GM15510 (cell line): ENCODE results near the gene MGMT.

ENCODE experiments used
- POLR2A ChIP-seq: IDR thresholded peaks from 3 replicates; pipeline ENCODE4 v1.6.1; 2011; ENCODE audit warnings: borderline replicate concordance; ENCODE audit not compliant: insufficient read length; ENCODE audit errors: extremely low read depth

The MGMT gene

DNA sequence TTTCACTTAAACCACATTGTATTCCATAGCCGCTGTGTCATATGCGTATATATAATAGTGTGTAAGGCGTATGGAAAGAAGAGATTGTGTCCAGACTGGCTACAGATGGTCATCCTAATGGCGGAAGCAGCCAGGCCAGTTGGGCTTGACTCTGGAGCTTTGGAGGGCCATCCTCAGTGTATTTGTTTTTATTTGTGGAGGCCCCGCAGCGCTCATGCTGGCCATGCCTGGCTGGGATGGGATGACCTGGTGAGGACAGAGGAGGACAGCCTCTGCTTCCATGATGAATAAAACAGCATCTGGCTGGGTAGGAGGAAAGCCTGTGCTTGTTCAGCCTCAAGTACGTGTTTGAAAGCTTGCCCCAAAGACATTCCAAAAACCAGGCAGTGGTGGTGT lies 276.7 kb downstream of the MGMT start:
- TF ChIP-seq POLR2A, result no peak

DNA sequence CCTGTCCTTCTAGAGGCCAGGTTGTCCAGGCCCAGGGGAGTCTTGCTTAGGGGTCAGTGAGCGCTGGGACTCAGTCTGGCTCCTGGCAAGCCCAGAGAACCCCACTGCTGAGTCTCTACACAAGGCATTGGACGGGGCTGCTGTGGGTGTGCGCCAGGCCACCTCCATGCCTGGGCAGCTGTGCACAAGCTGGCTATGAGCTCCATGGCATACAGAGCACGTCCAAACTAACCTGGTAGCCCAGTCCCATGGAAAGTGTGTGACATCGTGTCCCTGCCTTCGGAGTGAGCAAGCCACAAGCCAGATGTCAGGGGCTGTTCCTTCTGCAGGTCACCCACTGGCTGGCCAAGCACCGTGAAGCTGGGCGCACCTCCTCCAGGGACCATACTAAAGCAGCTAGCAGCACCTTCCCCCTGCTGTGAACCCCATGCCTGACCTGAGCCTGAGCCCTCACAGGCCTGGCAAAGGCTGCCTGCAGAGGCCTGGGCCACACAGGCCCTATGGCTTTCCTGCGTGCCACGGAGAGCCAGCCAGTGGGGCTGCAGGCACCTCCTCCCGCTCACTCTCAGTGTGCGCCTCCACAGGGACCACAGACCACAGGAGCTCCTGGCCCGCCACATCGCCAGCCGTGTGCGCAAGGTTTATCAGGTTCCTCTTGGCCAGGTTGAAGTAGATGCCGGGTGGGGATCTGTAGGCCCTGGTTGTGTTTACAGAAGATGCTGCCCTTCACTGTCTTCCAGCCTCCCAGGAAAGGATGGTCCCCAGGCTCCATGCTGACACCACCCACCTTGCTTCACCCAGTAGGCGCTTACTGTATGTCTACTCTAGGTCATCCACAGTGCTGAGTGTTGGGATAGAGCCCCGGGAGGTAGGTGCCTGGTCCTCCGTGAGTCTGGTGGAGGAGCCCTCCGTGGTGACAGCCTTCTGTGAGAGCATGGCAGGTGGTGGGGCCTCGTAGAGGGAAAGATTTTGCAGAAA lies 277.4 kb downstream of the MGMT start:
- TF ChIP-seq POLR2A, result no peak

DNA sequence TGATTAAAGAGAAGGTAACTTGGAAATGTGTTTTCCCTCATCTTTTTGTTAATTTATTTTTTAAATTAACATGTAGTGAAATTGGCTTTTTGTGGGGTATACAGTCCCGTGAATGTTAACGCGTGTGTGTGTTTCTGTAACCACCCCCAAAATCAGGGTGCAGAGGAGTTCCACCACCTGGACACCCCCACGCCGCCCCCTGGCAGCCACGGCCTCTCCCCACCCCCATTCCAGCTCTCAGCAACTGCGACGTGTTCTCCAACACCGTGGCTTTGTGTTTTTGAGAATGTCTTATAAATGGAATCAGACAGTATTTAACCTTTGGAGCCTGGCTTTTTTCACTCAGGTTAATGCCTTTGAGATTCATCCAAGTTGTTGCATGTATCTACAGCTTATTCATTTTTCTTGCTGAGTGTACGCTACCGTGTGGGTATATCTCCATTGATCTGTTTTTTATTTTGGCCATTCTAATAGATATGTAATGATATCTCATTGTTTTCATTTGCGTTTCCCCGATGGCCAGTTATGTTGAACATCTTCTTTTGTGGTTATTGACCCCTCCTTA lies 278.2 kb downstream of the MGMT start:
- TF ChIP-seq POLR2A, result no peak

DNA sequence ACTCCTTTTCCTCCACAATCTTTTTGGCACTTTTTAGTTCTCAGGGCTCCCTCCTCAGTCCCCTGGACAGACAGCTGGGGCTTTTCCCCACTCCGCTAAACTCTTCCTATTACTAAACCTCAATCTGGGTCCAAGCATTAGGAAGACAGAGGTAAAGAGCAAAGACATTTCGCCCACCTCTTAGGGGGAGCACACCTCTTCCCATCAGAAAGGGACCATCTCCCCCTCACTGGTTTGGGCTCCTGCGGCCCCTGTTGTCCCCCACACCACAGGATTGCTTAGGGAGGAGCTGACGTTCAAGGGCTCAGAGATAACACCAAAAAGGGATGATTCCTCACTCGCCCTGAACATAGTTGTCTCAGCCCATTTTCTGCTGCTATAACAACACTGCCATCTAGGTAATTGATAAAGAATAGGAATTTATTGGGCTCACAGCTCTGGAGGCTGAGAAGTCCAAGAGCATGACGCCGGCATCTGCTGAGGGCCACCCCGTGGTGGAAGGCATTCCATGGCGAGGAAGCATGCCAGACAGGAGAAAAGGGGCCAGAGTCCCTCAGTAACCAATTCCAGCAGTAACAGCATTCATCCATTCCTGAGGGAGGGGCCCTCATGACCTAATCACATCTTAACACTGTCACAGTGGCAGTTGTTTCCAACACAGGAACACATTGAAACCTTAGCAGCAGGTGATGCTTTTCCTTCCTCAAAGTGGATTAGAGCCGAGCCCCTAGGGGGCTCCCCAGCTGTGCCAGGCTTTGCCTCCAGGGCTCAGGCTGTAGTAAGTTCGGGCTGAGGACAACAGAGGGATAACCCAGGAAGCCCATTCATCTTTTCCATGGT lies 287.4 kb downstream of the MGMT start:
- TF ChIP-seq POLR2A, result no peak

DNA sequence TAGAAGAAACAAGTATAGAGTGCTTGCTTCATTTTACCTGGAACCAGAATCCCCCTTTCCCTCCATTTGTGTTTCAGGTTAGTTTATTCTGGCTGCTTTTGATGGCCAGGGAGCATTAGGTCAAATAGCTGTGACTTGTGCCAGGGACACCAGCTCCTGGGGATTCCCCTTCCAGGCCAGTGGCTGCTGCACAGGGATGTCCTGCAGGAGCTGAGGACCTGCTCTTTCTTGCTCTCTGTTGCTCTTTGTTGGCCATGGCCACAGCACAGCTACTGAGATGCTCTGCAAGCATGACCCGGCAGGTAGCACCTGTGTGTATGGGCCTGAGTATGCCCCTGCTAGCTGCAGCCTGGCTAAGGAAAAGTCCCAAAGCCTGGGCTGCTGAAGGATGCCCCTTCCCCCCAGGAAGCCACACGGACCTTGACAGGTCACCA lies 288.1 kb downstream of the MGMT start:
- TF ChIP-seq POLR2A, result no peak

DNA sequence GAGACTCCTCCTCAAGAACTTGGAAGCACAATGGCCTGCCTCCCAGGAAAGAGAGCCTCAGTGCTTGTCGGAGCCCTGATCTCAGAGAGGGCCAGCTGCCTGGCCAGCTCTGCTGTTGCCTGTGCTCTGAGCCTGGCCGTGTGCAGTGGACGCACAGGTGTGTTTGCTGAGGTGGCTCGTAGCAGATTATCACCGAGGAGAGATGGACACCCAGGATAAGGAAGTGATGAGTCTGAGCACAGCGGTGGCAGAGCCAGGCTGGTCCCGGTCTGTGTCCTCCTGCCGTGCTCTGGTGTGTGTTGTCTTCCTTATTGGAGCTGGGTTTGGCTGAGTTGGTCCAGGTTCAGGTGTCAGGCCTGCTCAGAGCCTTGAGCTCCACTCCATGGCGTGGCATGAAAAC lies 288.6 kb downstream of the MGMT start:
- no peak for TF ChIP-seq POLR2A

DNA sequence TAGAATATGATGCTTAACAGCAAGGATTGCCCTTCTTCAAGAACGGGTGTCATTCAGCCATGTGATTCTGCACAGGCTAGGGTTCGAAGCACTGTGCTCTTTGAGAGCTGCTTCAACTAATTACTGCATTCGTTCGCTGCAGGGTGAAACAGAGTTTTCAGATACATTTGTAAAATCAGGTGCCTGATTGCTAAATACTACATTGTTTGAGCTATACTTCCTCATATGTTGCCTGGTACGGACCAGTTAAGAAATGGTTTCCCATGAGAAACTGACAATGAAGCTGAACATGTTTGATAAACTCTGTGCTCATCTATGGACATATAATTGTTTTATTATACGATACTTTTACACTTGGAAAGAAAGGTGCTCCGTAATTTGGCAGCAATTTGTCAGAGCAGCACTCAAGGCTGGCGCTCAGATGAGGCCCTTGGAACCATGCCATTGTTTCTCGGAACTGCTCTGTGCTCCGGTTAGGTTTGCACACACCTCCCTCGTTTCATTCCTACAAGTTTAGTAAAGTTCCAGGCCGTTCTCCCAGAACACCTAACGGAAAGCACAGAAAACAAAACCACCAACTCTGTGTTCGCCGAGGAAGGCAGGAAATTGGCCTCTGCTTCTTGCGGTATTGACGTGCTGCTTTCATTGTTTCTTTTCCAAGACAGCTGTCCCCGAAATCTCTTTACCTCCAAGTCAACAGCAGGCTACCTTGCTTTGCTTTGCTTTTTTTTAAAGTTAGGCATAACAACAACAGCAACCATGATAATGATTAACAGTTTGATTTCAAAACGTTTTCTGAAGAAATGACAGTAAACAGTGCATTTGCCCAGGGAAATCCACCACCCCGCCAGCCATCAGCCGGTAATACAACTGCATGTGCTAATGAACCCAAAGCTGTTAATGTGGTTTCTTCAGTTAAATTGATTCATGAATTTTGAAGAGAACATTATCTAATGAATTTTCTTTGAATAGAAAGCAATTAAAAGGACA lies 290.2 kb downstream of the MGMT start:
- no peak for TF ChIP-seq POLR2A

DNA sequence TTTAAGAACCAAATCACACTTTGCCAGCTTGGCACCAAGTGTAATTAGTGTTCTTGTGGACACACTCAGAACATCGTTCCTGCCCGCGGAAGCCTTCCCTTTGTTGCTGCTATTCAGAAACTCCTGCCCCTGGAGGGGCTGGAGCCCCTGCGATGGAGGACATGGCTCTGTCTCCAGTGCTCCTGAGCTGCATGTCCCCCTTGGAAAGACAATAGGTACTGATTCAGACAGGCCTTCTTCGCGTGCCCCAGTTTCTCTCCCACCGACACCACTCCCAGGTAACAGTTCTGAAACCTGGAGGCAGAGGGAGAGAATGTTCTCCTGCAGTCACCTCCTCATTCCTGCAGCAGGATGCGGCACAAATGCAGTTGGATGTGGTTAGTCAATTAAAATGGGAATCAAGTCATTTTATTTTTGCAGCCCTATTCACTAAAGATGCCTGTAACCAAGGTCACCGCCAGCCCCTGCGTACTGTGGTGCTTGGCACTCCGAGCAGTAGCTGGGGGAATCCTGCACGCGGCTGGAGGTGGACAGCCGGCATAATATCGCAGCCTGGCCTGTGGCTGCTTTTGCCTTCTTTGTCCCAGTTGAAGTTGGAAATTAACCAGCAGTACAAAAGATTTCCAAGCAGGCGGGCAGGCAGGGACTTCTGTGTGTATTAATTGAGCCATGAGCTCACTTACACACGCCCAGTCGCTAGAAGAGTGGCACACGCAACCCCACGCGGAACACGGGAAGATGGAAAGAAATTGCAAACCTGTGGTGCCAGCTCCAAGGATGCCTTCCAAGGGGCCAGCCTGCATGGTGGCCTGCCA lies 291.4 kb downstream of the MGMT start:
- no peak for TF ChIP-seq POLR2A

DNA sequence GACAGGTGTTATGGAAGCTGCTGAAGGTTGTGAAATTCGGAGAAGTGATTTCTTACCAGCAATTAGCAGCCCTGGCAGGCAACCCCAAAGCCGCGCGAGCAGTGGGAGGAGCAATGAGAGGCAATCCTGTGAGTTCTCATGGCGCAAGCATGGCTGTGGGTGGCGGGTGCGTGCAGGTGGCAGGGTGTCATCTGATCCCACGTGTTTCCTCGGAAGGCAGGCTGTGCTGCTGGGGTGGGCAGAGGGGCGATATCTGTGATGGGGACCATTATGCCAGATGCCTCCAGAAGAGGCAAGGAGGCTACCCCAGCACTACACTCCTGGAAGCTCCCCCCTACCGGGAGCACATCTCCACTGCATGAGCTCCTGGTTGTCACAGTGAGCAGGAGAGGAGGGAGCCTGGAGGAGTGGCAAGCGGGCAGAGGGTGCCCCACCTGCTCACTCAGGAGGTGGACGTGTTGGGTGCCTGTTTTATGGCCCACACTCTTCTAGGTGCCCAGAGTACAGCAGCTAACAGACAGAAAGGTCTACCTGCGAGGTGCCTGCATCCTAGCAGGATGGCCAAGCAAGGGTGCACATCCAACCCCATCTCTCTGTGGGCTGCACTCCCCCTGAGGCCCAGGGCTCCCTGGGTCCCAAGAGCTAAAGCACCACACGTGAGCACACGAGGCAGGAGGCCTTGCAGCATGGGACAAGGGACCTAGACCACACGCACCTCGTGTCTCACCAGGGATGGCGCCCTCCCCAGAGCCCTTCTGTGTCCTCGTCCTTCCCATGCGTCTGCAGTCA lies 292.4 kb downstream of the MGMT start:
- TF ChIP-seq POLR2A, result no peak

DNA sequence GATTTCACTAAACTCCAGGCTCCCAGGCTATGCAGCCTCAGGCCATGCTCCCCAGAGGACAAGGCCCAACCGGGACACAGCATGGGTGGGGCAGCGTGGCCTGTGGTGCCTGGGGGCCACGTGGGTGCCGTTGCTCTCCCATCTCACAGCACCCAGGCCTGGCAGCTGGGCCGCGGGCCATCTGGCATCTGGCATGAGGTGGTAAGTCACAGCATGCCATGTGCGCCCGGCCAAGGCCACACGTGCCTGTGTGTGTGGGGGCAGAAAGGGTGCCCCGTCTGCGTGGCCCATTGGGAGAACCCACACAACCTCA lies 292.9 kb downstream of the MGMT start:
- no peak for TF ChIP-seq POLR2A

DNA sequence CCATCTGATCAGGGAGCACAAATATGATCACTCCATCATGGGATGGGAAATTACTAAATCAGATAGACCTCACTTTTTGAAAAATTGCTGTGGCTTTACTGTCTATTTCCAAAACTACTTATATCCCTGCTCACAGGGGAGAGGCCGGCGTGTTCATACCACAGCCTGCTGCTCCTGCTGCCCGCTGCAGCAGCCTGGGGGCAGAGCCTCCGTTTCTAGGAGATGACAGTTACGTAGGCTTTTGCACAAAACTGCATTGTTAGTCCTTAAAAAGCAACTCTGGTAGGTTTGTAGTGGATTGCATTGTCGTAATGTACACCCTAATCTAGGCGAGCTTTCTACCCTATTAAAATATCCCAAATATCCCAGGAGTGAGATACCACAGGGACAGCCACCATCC lies 293.4 kb downstream of the MGMT start:
- TF ChIP-seq POLR2A, result no peak

DNA sequence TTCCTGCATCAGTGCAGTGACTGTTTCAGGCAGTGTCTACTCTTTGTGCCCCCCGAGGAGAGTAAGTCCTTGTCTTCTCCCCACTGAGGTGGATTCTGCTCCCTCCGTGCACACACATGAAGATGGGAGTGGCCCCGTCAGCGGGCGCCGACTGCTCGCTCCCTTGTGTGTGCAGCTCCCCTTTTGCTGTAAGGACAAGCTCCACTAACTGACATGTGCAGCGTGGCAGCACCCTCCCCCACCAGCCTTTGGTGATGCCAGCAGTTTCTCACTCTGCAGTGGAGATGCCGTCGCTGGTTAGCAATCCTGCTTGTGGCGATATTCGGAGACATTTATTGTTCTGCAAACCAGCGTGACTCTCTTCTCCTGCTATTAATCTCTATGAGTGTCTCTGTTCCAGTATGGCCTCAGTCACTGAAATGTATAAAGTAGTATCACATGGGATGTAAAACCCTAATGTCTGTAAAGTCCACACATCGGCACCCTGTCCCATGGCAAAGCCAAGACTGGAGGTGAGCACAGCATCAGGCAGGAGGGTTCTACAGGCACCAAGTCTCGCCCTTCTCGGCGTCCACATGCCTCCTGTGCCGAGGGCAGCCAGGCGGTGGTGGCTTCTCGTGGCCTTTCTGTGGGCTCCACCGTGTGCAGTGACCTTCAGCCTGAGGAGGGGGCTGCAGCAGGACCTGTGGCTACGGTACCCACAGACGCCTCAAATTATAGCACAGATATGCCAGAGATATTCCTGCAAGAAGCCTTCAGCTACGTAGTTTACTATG lies 294.3 kb downstream of the MGMT start:
- no peak for TF ChIP-seq POLR2A
